DMS53 treated with DMSO at 0.1 percent for 48 hours (cell line): ENCODE results near the gene FAM81A.

Experiments used
- DNase-seq: peaks from one replicate; lab custom pipeline; 2025; ENCODE audit not compliant: unreplicated experiment; lab: John Stamatoyannopoulos, UW

FAM81A gene

DNA sequence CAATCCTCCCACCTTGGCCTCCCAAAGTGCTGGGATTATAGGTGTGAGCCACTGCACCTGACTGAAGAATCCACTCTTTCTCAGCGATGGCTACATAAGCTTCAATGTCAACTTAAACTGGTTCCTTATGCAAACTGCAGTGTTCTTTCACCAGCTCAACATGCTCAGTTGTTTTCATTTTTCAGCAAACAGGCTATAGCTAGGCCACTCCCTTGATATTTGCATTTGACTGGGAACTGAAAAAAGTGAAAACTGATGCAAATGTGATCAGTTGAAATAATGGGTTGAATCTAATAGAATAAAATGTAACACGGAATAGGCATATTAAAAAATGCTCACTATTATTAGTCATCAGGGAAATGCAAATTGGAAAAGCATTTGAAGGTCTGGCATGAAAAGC, 99.4 kb downstream of the FAM81A start:
- DNase-seq: no peak

DNA sequence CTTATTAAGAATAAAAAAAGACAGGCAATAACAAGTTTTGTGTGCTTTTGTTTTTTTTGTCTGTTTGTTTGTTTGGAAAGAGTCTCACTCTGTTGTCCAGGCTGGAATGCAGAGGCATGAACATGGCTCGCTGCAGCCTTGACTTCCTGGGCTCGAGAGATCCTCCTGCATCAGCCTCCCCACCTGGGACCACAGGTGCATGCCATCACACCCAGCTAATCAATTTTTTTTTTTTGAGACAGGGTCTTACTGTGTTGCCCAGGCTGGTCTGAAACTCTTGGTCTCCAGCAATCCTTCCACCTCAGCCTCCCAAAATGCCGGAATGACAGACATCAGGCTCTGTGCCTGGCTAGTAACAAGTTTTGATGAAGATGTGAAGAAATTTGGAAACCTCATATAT, 100.5 kb downstream of the FAM81A start:
- no peak for DNase-seq

DNA sequence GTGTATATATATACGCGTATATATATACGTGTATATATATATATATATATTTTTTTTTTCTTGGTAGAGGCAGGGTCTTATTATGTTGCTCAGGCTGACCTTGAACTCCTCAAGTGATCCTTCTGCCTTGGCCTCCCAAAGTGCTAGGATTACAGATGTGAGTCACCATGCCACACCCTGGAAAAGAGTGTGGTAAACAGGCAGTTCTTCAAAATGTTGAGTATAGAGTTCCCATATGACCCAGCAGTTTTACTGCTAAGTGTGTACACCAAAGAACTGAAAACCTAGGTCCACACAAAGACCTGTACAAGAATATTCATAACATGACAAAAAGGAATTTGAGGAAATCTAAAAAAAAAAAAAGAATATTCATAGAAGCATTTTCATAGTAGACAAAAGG, 101.8 kb downstream of the FAM81A start:
- no peak for DNase-seq

DNA sequence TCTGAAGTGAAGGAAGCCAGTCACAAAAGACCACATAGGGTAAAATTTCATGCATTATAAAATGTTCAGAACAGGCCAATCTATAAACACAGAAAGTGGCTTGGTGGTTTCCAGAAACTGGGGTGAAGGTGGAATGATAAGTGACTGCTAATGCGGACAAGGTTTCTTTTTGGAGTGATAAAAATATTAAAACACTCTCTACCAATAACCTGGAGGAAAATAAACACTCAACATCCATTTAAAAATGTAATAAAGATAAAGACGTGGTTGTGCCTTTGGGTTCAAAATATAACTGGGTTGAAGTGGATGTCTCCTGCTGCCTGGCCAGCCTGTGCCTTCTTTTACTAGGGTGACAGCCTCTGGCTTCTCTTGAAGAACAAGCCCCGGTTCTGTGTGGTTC, 102.7 kb downstream of the FAM81A start:
- no peak for DNase-seq

DNA sequence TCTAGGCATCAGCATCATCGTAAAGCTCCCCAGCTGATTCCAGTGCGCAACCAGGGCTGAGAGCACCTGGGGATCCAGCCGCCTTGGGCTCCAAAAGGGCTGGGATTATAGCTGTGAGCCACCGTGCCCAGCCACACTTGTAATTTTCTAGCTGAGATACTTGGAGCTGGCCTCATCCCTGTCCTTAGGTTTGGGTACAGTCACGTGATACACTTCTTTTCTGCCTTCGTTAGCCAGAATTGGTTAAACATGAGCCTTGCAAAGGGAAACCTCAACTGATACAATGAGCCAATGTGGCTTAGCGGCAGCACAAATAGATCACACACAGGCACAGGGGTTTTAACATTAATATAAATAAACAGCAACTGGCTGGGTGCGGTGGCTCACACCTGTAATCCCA, 103.8 kb downstream of the FAM81A start:
- no peak for DNase-seq

DNA sequence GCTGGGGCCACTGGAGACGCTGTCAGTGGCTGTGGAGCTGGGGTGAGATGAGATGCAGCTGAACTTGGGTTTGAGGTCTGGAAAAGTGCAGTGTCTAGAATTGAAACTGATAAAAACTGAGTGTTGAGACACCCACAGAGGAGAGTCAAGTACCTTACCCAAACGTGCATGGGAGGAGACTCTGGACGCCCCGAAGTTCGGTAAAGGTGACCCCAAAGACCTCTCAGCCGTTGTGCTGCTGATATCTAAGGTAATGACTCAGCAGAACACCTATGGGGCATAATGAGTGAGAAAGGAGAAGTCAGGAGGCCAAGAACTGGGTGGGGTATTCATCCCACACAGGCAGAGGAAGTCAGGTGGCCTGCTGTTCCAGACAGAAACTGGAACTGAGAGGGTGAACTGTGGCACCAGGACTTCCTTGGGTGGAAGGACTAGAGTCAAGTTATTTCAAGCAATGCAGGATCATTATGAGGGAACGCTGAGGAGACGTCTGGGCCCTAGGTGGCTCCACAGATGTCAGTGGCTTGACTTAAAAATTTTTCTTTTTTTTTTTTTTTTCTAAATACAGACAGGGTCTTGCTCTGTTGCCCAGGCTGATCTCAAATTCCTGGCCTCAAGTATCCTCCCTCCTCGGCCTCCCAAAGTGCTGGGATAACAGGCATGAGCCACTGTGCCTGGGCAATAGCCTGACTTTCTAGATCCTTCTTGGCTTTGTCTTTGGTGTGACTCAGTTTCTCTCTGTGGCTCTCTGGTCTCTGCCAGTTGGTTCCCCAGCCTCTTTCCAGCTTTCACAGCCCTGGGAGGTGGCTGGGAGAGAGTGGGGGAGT, 105.9 kb downstream of the FAM81A start:
- no peak for DNase-seq

DNA sequence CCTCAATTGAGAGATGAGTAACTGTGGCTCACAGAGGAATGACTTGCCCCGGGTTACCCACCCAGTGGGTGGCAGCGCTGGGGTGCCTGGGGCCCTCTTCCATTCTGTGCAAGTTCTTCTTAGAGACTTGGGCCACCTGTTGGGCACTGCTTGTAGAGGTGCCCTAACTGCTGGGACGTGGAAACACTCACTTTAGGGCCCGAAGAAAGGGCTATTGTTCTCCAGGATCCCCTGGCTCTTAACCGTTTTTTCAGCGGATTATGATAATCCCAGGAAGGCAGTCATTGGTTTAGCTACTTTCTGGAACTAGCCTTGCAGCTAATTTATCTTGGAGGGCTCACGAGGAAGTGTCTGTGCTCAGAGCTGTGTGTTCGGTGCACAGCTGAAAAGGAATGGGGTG, 107.6 kb downstream of the FAM81A start:
- DNase-seq: no peak

DNA sequence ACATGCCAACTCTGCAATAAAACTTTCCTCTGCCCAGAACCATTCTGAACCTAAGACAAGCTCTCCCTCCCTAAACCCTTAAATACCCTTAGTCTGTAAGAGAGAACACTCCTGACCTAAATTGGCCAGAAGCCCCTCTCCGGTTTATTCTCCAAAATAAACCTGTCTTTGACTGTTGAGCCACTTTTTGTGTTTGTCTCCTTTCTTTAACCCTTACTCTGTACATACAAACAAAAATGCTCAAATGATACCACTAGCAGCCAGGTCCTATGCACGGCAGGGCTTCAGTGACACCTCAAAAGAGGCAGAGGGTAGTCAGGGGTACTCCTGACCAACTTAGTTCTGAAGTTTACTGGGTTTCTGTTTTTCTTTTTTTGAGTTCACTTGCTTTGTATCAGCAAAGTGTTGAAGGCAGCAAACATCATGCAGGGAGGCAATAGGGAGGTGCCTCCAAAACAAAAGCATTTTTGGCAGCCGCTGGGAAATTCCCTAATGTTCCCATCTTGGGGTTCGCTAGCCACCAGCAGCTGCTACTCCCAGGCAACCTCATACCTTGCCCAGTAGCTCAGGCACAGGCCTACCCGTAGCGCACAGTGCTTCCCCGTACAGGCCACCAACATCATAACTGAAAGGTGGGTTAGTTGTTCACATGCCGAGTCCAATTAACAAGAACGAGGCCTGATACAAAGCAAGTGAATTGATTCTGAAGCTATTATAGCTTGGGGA, 110.7 kb downstream of the FAM81A start:
- DNase-seq: no peak

DNA sequence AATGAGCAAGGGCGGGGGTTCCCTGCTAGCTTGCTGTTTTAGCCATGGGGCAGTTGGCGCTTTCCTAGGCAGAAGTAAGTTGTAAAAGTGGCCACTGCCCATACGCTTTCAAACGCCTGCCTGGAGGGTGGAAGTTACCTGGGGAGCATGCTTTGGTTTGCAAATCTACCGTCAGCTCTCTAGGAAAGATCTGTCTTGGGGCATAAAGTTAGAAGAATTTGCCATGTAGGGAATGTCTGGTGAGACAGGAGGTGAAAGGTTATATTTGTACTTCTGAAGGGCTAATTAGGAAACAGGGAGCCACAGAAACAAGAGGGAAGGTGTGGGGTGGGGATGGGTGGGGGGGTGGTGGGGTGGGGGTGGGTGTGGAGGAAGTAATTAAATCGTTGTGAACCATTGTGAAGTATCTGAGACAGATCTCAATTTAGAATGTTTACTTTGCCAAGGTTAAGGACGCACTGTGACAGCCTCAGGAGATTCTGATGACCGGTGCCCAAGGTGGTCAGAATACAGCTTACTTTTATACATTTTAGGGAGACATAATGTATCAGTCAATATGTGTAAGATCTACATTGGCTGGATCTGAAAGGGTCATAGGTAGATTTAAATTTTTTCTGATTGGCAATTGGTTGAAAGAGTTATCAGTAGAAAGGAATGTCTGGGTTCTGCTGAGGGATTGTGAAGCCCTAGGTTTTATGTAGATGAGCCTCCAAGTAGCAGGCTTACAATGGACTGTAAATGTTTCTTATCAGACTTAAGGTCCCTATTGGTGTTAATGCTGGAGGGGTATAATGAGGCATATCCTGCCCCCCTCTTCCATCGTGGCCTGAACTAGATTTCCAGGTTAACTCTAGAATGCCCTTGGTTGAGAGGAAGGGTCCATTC, 111.6 kb downstream of the FAM81A start:
- DNase-seq: no peak

DNA sequence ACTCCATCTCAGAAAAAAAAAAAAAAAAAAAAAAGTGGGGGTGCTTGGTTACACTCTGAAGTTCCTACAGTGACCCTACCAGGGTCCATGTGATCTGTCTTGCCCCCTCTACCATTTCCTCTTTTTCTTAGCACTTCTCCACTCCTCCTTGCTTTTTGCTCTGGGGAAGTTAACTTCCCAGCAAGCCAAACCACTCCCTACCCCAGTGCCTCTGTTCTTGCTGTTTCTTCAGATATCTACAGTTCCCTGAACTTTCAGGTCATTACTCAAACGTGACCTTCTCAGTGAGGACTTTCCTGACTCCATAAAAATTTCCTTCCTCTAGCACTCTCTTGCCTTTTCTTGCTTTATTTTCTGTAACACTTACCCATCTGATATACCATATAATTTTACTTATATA, 112.5 kb downstream of the FAM81A start:
- no peak for DNase-seq

DNA sequence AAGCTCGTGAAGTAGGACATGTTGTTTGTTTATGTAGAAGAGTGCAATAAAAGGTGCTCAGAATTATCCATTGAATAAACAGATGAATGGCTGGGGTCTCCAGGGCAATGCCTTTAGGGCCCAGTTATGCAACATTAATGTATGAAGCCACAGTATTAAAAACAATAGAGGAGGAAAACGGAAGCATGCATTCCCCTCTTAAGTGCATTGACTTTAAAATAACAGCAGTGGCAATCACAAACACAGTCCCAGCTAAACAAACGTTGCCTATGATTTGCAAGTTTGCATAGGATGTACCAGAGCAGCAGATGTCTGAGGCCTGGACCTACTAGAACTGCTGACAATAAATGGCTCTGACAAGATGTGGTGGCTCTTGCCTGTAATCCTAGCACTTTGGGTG, 113.0 kb downstream of the FAM81A start:
- DNase-seq: peak; percentile 53

DNA sequence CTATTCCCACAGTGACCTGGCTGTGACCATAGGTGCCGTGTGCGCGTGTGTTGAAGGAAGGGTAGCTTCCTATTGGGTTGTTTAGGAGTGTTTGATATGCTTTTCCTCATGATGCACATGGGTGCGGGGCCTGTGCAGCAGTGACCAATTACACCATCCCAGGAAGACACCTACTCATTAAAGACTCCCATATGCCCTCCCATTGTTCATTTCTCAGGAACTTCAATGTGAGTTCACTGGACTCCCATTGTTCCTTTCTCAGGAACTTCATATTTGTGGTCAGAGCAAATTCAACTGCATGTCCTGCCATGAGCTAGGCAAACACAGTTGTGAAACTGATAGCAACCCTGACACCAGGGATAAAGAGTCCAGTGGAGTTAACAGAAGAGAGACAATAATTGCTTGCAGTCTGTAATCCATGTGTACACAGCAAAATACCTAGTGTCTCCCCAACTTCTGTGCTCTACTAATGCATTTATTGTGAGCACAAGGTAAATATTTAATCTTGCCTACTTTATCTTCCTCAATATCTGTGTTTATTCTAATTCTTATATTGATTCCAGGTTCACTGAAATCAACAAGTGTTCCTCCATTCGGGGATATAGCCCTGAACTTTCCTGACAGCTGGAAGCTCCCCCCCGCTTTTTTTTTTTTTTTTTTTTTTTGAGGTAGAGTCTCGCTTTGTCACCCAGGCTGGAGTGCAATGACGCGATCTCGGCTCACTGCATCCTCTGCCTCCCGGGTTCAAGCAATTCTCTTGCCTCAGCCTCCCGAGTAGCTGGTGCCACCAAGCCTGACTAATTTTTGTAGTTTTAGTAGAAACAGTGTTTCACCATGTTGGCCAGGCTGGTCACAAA, 116.1 kb downstream of the FAM81A start:
- peak; percentile 88 for DNase-seq

DNA sequence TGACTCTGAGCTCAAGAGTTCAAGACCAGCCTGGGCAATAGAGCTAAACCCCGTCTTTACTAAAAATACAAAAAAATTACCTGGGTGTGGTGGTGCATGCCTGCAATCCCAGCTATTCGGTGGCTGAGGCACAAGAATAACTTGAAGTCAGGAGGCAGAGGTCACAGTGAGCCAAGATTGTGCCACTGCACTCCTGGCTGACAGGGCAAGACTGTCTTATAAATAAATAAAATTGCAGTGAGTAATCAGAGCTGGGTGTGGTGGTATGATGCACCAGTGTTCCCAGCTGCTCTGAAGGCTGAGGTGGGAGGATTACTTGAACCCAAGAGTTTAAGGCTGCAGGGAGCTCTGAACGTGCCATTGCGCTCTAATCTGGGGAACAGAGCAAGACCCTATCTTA, 117.7 kb downstream of the FAM81A start:
- no peak for DNase-seq

DNA sequence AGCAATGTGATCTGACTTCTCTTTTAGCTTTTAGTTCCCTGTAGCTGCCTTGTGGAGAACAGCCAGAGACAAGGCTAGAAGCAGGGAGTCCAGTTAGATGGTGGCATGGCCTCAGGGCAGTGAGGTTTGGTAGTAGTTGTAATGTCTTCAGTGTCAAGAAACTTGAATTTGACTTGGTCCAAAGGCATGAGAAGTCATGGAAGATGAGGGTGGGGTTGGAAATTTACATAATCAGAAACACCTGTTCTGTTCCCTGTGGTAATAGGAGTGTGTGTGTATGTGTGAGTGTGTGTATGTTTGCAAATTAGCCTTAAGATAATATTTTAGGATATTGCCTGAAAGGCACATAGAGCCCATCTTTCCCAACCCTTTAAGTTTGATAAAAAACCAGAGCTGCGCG, 118.4 kb downstream of the FAM81A start:
- DNase-seq: no peak

DNA sequence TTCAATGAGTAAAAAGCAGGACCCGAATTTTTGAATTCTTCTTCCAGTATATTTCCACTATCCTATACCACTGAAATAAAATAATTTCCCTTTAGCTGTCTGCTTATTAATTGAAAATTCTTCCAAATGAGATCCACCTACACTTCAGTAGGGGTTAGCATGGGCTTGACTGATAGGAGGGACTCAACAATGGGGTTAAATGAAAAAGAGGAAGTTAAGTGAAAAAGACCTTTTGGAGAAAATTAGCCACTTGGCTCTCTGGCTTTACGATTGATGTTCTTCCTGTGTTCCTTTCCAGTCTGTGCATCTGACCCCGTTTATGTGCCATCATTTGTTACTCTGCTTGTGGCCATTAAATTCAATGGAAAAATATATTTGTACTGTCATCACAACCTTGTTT, 119.6 kb downstream of the FAM81A start:
- DNase-seq: no peak

DNA sequence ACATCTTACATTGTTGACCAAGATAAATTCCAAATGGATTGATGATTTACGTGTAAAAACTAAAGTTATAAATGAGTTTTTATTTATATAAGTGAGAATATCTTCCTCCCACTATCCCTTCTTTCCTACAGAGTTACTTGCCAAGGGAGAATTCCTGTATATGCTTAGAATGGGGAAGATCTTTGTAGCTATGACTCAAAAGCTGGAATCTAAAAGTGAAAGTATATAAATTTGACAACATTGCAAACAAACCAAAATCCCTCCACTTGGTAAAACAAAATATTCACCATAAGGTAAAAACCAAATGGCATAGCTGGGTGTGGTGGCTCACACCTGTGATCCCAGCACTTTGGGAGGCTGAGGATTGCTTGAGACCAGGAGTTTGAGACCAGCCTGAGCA, 120.9 kb downstream of the FAM81A start:
- no peak for DNase-seq

DNA sequence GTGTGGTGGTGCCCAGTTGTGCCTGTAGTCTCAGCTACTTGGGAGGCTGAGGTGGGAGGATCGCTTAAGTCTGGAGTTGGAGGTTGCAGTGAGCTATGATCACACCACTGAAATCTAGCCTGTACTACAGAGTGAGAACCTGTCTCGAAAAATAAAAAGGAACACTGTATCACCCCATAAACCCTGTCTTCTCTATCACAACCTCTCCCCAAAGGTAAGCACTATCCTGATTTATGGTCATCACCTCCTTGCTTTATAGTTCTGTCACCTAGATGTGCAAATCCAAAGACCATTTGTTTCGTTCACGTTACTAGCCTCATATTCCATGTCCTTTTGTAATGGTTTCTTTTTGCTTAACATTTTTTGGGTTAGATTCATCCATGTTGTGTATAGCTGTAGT, 123.6 kb downstream of the FAM81A start:
- DNase-seq: no peak

DNA sequence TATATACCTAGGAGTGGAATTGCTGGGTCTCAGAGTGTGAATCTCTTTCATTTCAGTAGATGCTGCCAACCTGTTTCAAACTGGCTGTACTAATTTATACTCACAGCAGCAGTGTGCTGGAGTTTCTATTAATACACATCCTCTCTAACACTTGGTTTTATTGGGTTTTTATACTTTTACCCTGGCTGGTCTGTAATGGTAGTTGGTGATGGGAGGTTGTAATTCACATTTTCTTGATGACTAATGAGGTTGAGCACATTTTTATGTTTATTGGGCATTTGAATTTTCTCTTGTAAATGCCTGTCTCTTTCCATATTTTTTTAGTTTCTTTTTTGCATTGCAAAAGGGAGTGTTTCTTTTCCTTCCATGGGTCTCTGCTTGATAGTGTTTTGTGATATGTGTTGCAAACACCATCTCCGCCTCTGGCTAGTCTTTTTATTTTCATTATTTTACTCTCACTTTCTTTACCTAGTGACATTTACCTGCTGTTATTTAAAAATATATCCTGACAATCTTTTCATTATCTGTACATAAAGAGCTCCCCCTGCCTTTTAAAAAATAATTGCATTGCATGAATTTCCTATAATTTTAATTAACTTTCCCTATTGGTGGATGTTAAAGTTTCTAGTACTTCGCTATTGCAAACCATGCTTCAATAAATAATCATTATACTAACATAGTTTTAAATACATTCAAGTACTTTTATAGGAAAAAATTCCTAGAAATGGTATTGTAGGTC, 124.6 kb downstream of the FAM81A start:
- DNase-seq: no peak

DNA sequence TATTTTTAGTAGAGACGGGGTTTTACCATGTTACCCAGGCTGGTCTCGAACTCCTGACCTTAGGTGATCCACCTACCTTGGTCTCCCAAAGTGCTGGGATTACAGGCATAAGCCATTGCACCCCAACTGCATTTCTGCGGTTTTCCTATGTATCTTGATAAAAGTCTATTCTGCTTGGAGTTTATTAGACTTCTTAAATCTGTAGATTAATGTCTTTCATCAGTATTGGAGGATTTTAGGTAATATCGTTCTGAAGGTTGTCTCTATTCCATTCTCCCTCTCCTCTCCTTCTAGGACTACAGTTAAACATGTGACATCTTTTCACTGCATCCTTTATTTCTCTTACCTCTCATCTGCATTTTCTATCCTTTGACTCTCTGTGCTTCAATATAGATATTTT, 127.3 kb downstream of the FAM81A start:
- no peak for DNase-seq

DNA sequence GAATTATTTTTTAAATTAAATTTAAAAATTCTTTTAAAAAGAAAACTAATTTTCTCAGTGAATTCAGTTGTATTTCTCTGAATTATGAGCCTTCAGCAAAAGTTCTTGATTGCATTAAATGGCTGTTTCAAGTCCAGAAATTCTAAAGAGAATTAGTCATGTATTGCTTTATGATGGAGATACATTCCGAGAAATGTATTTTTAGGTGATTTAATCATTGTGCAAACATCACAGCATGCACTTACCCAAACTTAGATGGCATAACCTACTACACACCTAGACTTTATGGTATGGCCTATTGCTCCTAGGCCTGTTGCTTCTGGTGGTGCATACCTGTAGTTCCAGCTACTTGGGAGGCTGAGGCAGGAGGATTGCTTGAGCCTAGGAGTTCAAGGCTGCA, 129.3 kb downstream of the FAM81A start:
- DNase-seq: no peak
